DMS114 treated with DMSO at 0.1 percent for 48 hours (cell line): ENCODE measurements around the gene HRH3.

ENCODE experiments used
- DNase-seq: peaks from one replicate; lab custom pipeline; 2025; ENCODE audit not compliant: unreplicated experiment; lab: John Stamatoyannopoulos, UW

HRH3 gene

GRCh38 chr20:62216636-62217566 lies 3.2 kb downstream of the HRH3 start:
- no peak for DNase-seq

- no peak for DNase-seq
Measured at GRCh38 chr20:62215991-62216635, 4.0 kb downstream of the HRH3 start.

GRCh38 chr20:62215020-62215990 lies 4.8 kb downstream of the HRH3 start:
- no peak for DNase-seq

- no peak for DNase-seq
Measured at GRCh38 chr20:62214067-62214466, 6.0 kb downstream of the HRH3 start.

- DNase-seq: no peak
Measured at GRCh38 chr20:62212299-62212698, 7.8 kb downstream of the HRH3 start.

GRCh38 chr20:62211769-62212288 lies 8.2 kb downstream of the HRH3 start:
- no peak for DNase-seq

- DNase-seq: no peak
Measured at GRCh38 chr20:62211216-62211615, 8.9 kb downstream of the HRH3 start.

GRCh38 chr20:62210496-62210855 lies 9.6 kb downstream of the HRH3 start:
- DNase-seq: no peak

- no peak for DNase-seq
Measured at GRCh38 chr20:62209850-62210495, 10.1 kb downstream of the HRH3 start.

GRCh38 chr20:62208795-62209755 lies 11.0 kb downstream of the HRH3 start:
- no peak for DNase-seq

GRCh38 chr20:62208061-62208794 lies 11.8 kb downstream of the HRH3 start:
- DNase-seq: no peak

- DNase-seq: no peak
Measured at GRCh38 chr20:62206388-62206775, 13.7 kb downstream of the HRH3 start.

GRCh38 chr20:62205618-62206387 lies 14.3 kb downstream of the HRH3 start:
- DNase-seq: no peak

- DNase-seq: no peak
Measured at GRCh38 chr20:62203378-62204030, 16.6 kb downstream of the HRH3 start.

GRCh38 chr20:62202676-62203377 lies 17.3 kb downstream of the HRH3 start:
- no peak for DNase-seq

- no peak for DNase-seq
Measured at GRCh38 chr20:62202083-62202395, 18.0 kb downstream of the HRH3 start.
